Measurements from ENCODE around the gene MACF1. TPM values are rescaled to one million over a fixed set of nuclear protein-coding genes. Genes with fewer than 3 reads are reported as not detected.

MACF1 gene
- total and polyA plus RNA-seq, 2 donors from 2014 or later, result 65.7 to 387 TPM

DNA sequence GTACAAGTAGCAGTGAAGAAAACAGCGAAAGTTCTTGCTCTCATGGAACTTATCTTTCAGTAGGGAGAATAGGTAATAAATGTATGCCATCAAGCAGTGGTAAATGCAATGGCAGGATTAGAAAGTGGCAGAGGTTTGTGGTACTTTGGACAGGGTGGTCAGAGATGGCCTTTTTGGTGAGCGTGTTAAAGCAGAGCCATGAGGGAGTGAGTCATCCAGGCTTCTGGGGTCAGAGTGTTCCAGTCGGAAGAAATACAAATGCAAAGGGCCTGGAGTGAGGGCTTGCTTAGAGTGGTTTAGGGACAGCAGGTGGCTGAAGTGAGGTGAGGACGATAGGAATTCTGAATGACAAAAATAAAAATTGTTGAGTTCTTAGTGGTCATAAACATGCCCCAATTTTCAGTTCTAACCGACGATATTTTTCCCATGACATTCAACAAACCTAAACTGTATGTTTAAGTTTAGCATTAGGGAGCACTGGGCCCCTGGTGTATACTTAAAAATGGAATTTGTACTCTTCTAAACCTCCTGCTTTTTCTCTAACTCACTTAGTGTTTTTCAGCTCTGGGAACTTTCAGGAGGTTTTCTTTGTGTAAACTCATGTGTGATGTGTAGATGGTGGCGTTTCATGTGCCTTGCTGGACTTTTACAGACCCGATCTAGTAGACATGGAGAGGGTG is 78.2 kb downstream of the MACF1 start:
- DNase-seq (no peak), FAIRE-seq (no peak)
- Histone ChIP-seq H3K27ac (ENCODE audit: low read depth in 2 of 2, low read length in 2 of 2) (no peak overlapping the region), H3K9ac (ENCODE audit: low read length in 3 of 3) (no peak overlapping the region), H3K9me3 (ENCODE audit: control insufficient read depth in 2 of 3, insufficient read depth in 1 of 3, low read length in 3 of 3) (no peaks in the 10 kb centered on the region), H3K36me3 (ENCODE audit: control insufficient read depth in 2 of 3, insufficient read depth in 3 of 3, low read length in 3 of 3) (peaks cover 0 to 39% (median 20%) of the 10 kb centered on the region in 3 donors), H3K4me3 (ENCODE audit: low read length in 3 of 3) (no peak overlapping the region), H3K27me3 (ENCODE audit: control insufficient read depth, insufficient read depth, low read length) (no peaks in the 10 kb centered on the region), H3K4me1 (ENCODE audit: control insufficient read depth in 2 of 3, insufficient read depth in 2 of 3, low read depth in 1 of 3, low read length in 3 of 3) (peaks cover 0 to 2% (median 0%) of the 10 kb centered on the region in 3 donors)
- TF ChIP-seq, protein P1, sequence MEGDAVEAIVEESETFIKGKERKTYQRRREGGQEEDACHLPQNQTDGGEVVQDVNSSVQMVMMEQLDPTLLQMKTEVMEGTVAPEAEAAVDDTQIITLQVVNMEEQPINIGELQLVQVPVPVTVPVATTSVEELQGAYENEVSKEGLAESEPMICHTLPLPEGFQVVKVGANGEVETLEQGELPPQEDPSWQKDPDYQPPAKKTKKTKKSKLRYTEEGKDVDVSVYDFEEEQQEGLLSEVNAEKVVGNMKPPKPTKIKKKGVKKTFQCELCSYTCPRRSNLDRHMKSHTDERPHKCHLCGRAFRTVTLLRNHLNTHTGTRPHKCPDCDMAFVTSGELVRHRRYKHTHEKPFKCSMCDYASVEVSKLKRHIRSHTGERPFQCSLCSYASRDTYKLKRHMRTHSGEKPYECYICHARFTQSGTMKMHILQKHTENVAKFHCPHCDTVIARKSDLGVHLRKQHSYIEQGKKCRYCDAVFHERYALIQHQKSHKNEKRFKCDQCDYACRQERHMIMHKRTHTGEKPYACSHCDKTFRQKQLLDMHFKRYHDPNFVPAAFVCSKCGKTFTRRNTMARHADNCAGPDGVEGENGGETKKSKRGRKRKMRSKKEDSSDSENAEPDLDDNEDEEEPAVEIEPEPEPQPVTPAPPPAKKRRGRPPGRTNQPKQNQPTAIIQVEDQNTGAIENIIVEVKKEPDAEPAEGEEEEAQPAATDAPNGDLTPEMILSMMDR (IDR thresholded peaks at IDR 0.05; ENCODE audit: borderline replicate concordance, extremely low read depth, insufficient read depth), result no peak
- intact Hi-C loops (cut with DNase I), result no loop called here

DNA sequence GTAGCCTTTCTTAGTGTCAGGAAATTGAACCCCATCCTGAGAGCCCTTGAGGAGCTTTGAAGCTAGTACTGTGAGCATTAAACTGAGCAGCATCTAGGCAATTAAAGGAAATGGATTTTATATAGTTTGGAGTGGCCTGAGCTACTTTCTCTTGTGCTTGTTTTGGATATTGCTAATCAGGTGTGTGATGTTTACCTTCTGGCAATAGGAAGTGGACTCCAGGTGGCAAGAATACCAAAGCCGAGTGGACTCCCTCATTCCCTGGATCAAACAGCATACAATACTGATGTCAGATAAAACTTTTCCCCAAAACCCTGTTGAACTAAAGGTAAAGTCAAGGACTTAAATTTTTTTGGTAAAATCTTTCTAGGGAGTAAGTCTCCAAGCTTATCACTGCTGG is 79.4 kb downstream of the MACF1 start:
- Histone ChIP-seq H3K9ac (ENCODE audit: low read length in 3 of 3) (no peak overlapping the region), H3K4me3 (ENCODE audit: low read length in 3 of 3) (no peak overlapping the region), H3K9me3 (ENCODE audit: control insufficient read depth in 2 of 3, insufficient read depth in 1 of 3, low read length in 3 of 3) (no peaks in the 10 kb centered on the region), H3K27ac (ENCODE audit: low read depth in 2 of 2, low read length in 2 of 2) (no peak overlapping the region), H3K4me1 (ENCODE audit: control insufficient read depth in 2 of 3, insufficient read depth in 2 of 3, low read depth in 1 of 3, low read length in 3 of 3) (peaks cover 0 to 2% (median 0%) of the 10 kb centered on the region in 3 donors), H3K27me3 (ENCODE audit: control insufficient read depth, insufficient read depth, low read length) (no peaks in the 10 kb centered on the region), H3K36me3 (ENCODE audit: control insufficient read depth in 2 of 3, insufficient read depth in 3 of 3, low read length in 3 of 3) (peaks cover 0 to 41% (median 23%) of the 10 kb centered on the region in 3 donors)
- intact Hi-C loops (cut with DNase I), result no loop called here
- DNase-seq, result no peak
- no peak for FAIRE-seq
- TF ChIP-seq, protein P1 (IDR thresholded peaks at IDR 0.05; ENCODE audit: borderline replicate concordance, extremely low read depth, insufficient read depth), result no peak

DNA sequence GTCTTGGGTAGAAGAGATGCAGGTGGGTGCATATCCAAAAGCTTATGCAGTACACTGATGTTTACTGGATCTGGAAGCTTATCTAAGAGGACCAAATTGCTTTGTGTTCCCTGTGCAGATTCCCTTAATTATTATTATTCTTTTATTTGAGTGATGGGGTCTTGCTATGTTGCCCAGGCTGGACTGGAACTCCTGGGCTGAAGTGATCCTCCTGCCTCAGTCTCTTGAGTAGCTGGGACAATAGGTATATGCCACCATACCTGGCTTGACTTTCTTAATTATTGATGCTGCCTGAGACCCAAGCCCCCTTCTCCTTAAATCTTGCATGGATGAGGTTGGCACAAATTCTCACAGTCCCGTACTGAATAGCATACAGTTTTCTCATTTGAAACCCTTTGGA is 83.0 kb downstream of the MACF1 start:
- Histone ChIP-seq H3K4me3 (ENCODE audit: low read length in 3 of 3) (no peak overlapping the region), H3K36me3 (ENCODE audit: control insufficient read depth in 2 of 3, insufficient read depth in 3 of 3, low read length in 3 of 3) (peaks cover 4 to 47% (median 32%) of the 10 kb centered on the region in 3 donors), H3K27me3 (ENCODE audit: control insufficient read depth, insufficient read depth, low read length) (no peaks in the 10 kb centered on the region), H3K27ac (ENCODE audit: low read depth in 2 of 2, low read length in 2 of 2) (no peak overlapping the region), H3K9me3 (ENCODE audit: control insufficient read depth in 2 of 3, insufficient read depth in 1 of 3, low read length in 3 of 3) (no peaks in the 10 kb centered on the region), H3K4me1 (ENCODE audit: control insufficient read depth in 2 of 3, insufficient read depth in 2 of 3, low read depth in 1 of 3, low read length in 3 of 3) (peaks cover 0 to 2% (median 0%) of the 10 kb centered on the region in 3 donors), H3K9ac (ENCODE audit: low read length in 3 of 3) (no peak overlapping the region)
- TF ChIP-seq, protein P1 (IDR thresholded peaks at IDR 0.05; ENCODE audit: borderline replicate concordance, extremely low read depth, insufficient read depth), result no peak
- intact Hi-C loops (cut with DNase I), result no loop called here
- DNase-seq (no peak), FAIRE-seq (no peak)

Measured in kidney (tissue), 14 donors.